ENCODE data around the gene ZFAND3. TPM values are rescaled to one million over a fixed set of nuclear protein-coding genes. Genes with fewer than 3 reads are reported as not detected.

The ZFAND3 gene
- total and polyA plus RNA-seq, 2 experiments from 2014 or later, result 16.9 to 28.2 TPM

- Mint-ChIP-seq H3K9me3 (no peaks in the 10 kb centered on the region), H3K4me1 (peaks cover 43% of the 10 kb centered on the region)
- no peaks in the 10 kb centered on the region for H3K36me3 ChIP-seq (ENCODE audit: insufficient read depth)
Measured at GRCh38 chr6:38175786-38176185, 356.3 kb downstream of the ZFAND3 start.

More at GRCh38 chr6:38175786-38176185, 356.3 kb downstream of the ZFAND3 start:
- Mint-ChIP-seq H3K36me3 (ENCODE audit: low read depth) (no peaks in the 10 kb centered on the region), H3K4me3 (no peak overlapping the region), H3K27ac (no peak overlapping the region), H3K27me3 (ENCODE audit: insufficient read depth, low read depth, poor library complexity) (peaks cover 21% of the 10 kb centered on the region)
- ATAC-seq (no peak), DNase-seq (ENCODE audit: low spot score) (no peak)
- Histone ChIP-seq H3K27ac (ENCODE audit: low read depth) (no peak overlapping the region), H3K27me3 (ENCODE audit: insufficient read depth) (no peaks in the 10 kb centered on the region), H3K4me2 (no peak overlapping the region), H3K9me2 (ENCODE audit: insufficient read depth) (no peaks in the 10 kb centered on the region), H4K20me1 (replicated peaks; ENCODE audit: insufficient read depth) (no peaks in the 10 kb centered on the region), H3F3A (replicated peaks; ENCODE audit: low read depth) (no peaks in the 10 kb centered on the region), H3K79me2 (replicated peaks; ENCODE audit: insufficient read depth) (no peaks in the 10 kb centered on the region), H2AFZ (no peak overlapping the region), H3K4me1 (ENCODE audit: insufficient read depth) (peaks cover 3% of the 10 kb centered on the region; the same call in 1 of the 2 replicates), H3K4me3 (no peak overlapping the region)
- no peak for TF ChIP-seq EZH2phosphoT487 (IDR thresholded peaks at IDR 0.05; ENCODE audit: unreplicated experiment)
- no peak for TF ChIP-seq NANOG (IDR thresholded peaks at IDR 0.05; ENCODE audit: borderline replicate concordance)
- TF ChIP-seq POLR2AphosphoS5 (IDR thresholded peaks at IDR 0.05; ENCODE audit: low read depth), result no peak
- no peak for TF ChIP-seq ZNF114 (CRISPR knock-in tag; IDR thresholded peaks at IDR 0.05)
- no peak for TF ChIP-seq JUNB (IDR thresholded peaks at IDR 0.05; ENCODE audit: unreplicated experiment)
- TF ChIP-seq ETS1 (IDR thresholded peaks at IDR 0.05), result no peak
- no peak for TF ChIP-seq ZNF331 (CRISPR knock-in tag; IDR thresholded peaks at IDR 0.05; ENCODE audit: low read depth)
- TF ChIP-seq EZH2 (IDR thresholded peaks at IDR 0.05; ENCODE audit: low read depth, unreplicated experiment), result no peak
- no peak for TF ChIP-seq CTCF (conservative IDR thresholded peaks at IDR 0.05; ENCODE audit: low read depth in 2 of 2)
- no peak for TF ChIP-seq REST (IDR thresholded peaks at IDR 0.05; ENCODE audit: unreplicated experiment)
- no peak for TF ChIP-seq CREB1 (CRISPR knock-in tag; IDR thresholded peaks at IDR 0.05; ENCODE audit: low read depth)
- TF ChIP-seq STAT1 (IDR thresholded peaks at IDR 0.05; ENCODE audit: unreplicated experiment), result no peak

Measured in GM23338 (cell line).